HCT116 (cell line): Measurements from ENCODE around the gene BCAR3. TPM values are rescaled to one million over a fixed set of nuclear protein-coding genes. Genes with fewer than 3 reads are reported as not detected.

ENCODE experiments used
- ATAC-seq: fragments of 200-7000 bp; cut with Tn5 transposase; 2 replicates; pipeline ENCODE4 v1.9.1; 2020; ENCODE audit warnings: mild to moderate bottlenecking, moderate library complexity
- BruUV-seq: library from RNA; stranded (reverse); fragments of 400-500 nt; replicated peaks from 2 replicates; lab custom pipeline; 2021; lab: Mats Ljungman, UMichigan
- CTCF ChIA-PET: fragments of 300-600 bp; sonication (Branson Sonifier 250); formaldehyde crosslinking; loops from one replicate; lab custom pipeline; 2021; ENCODE audit warnings: antibody characterized with exemption; lab: Charles Lee
- POLR2A ChIA-PET: fragments of 300-600, 350-600 bp; sonication (Branson Sonifier 250); formaldehyde crosslinking; loops from one replicate; lab custom pipeline; 2021; ENCODE audit warnings: antibody characterized with exemption; lab: Charles Lee
- RAD21 ChIA-PET, 2 experiments: fragments of 300-600 bp; sonication (Branson Sonifier 250); formaldehyde crosslinking; loops; one replicate each; lab custom pipeline; 2023; ENCODE audit warnings: low total read pairs in 2 of 2; ENCODE audit not compliant: uncharacterized antibody in 2 of 2, unreplicated experiment in 2 of 2, low non-redundant PET in 1 of 2; lab: Charles Lee
- DNase-seq: peaks from one replicate; pipeline ENCODE4 v3.0.0-alpha.2; 2010; ENCODE audit warnings: low read depth, low spot score
- H2AFZ ChIP-seq: fragments of 200-600 bp; shearing (Covaris generic), sonication (generic); 2 replicates; pipeline ENCODE4 v1.6.1; 2017; ENCODE audit warnings: low read depth, mixed run types, mixed read lengths, antibody characterized with exemption, low read length; ENCODE audit not compliant: poor library complexity, severe bottlenecking
- H3K27ac ChIP-seq: 2 replicates; pipeline ENCODE4 v1.5.1; 2012; ENCODE audit warnings: low read depth, low read length
- H3K27me3 ChIP-seq: fragments of 200-600 bp; sonication (generic); 2 replicates; pipeline ENCODE4 v1.6.1; 2016; ENCODE audit warnings: mixed run types, low read length, mixed read lengths; ENCODE audit not compliant: insufficient read depth
- H3K36me3 ChIP-seq, 2 experiments: fragments of 200-500 bp in 1 of 2; fragments of 200-600 bp in 1 of 2; sonication (Bioruptor generic) in 1 of 2; sonication (generic) in 1 of 2; 2 replicates each; pipeline versions ENCODE4 v1.5.1 to v1.6.1; 2014 to 2016; ENCODE audit warnings: low read length in 2 of 2, inconsistent platforms in 1 of 2, mixed read lengths in 1 of 2, mixed run types in 1 of 2; ENCODE audit not compliant: insufficient read depth in 2 of 2, control insufficient read depth in 1 of 2
- H3K4me1 ChIP-seq, 2 experiments: fragments of 200-600 bp in 1 of 2; sonication (generic) in 1 of 2; 2 replicates each; pipeline versions ENCODE4 v1.5.1 to v1.6.1; 2012 to 2017; ENCODE audit warnings: low read length in 2 of 2, inconsistent platforms in 1 of 2, mild to moderate bottlenecking in 1 of 2, mixed read lengths in 1 of 2, mixed run types in 1 of 2, moderate library complexity in 1 of 2; ENCODE audit not compliant: insufficient read depth in 2 of 2, control insufficient read depth in 1 of 2
- H3K4me2 ChIP-seq: fragments of 200-600 bp; sonication (generic); 2 replicates; pipeline ENCODE4 v1.6.1; 2017; ENCODE audit warnings: mixed run types, low read length, mixed read lengths
- H3K4me3 ChIP-seq, 2 experiments: fragments of 200-600 bp in 1 of 2; sonication (generic) in 1 of 2; replicated peaks in 1 of 2; 2 replicates each; pipeline ENCODE4 v1.5.1; 2011 to 2016; ENCODE audit warnings: low read length in 2 of 2, control low read depth in 1 of 2, low read depth in 1 of 2, mild to moderate bottlenecking in 1 of 2, mixed read lengths in 1 of 2, mixed run types in 1 of 2
- H3K79me2 ChIP-seq: fragments of 200-600 bp; sonication (generic); 2 replicates; pipeline ENCODE4 v1.6.1; 2017; ENCODE audit warnings: mild to moderate bottlenecking, mixed run types, low read length, moderate library complexity, mixed read lengths; ENCODE audit not compliant: insufficient read depth
- H3K9ac ChIP-seq: fragments of 200-600 bp; sonication (generic); 2 replicates; pipeline ENCODE4 v1.6.1; 2016; ENCODE audit warnings: low read length, mixed read lengths
- H3K9me2 ChIP-seq: fragments of 200-600 bp; sonication (generic), shearing (Covaris generic); 2 replicates; pipeline ENCODE4 v1.6.1; 2017; ENCODE audit warnings: mixed run types, mild to moderate bottlenecking, moderate library complexity; ENCODE audit not compliant: insufficient read depth
- H3K9me3 ChIP-seq, 2 experiments: fragments of 200-500 bp in 1 of 2; fragments of 200-600 bp in 1 of 2; sonication (Bioruptor generic) in 1 of 2; sonication (generic) in 1 of 2; 2 replicates each; pipeline ENCODE4 v1.6.1; 2014 to 2017; ENCODE audit warnings: low read length in 2 of 2, mixed read lengths in 2 of 2, inconsistent platforms in 1 of 2, low read depth in 1 of 2, mild to moderate bottlenecking in 1 of 2, mixed run types in 1 of 2, moderate library complexity in 1 of 2; ENCODE audit not compliant: control insufficient read depth in 1 of 2, insufficient read depth in 1 of 2
- H4K20me1 ChIP-seq: fragments of 200-600 bp; sonication (generic), shearing (Covaris generic); 2 replicates; pipeline ENCODE4 v1.6.1; 2017; ENCODE audit warnings: mixed run types, mild to moderate bottlenecking, moderate library complexity; ENCODE audit not compliant: insufficient read depth
- CBX3 ChIP-seq: IDR thresholded peaks from 2 replicates; pipeline ENCODE4 v1.6.1; 2012; ENCODE audit warnings: low read depth
- CEBPB ChIP-seq: IDR thresholded peaks from 2 replicates; pipeline ENCODE4 v1.6.1; 2012; ENCODE audit warnings: low read depth
- EGR1 ChIP-seq: IDR thresholded peaks from 2 replicates; pipeline ENCODE4 v1.6.1; 2012; ENCODE audit warnings: low read depth
- ELF1 ChIP-seq: IDR thresholded peaks from 2 replicates; pipeline ENCODE4 v1.6.1; 2012; ENCODE audit warnings: low read depth, borderline replicate concordance
- EZH2 ChIP-seq: fragments of 200-600 bp; sonication (generic); IDR thresholded peaks from 2 replicates; pipeline ENCODE4 v1.6.1; 2017; ENCODE audit warnings: antibody characterized with exemption, mixed run types
- EZH2phosphoT487 ChIP-seq: fragments of 200-600 bp; IDR thresholded peaks from 2 replicates; pipeline ENCODE4 v1.6.1; 2018; ENCODE audit warnings: antibody characterized with exemption, borderline replicate concordance
- FOSL1 ChIP-seq: IDR thresholded peaks from 2 replicates; pipeline ENCODE4 v1.6.1; 2012; ENCODE audit warnings: low read depth
- JUND ChIP-seq: IDR thresholded peaks from 2 replicates; pipeline ENCODE4 v1.6.1; 2012
- MAX ChIP-seq: IDR thresholded peaks from 2 replicates; pipeline ENCODE4 v1.6.1; 2012
- POLR2A ChIP-seq: IDR thresholded peaks from 2 replicates; pipeline ENCODE4 v1.7.0; 2011; ENCODE audit warnings: borderline replicate concordance; ENCODE audit not compliant: insufficient read depth, insufficient read length; ENCODE audit errors: extremely low read depth
- POLR2AphosphoS5 ChIP-seq: IDR thresholded peaks from 2 replicates; pipeline ENCODE4 v1.6.1; 2011; ENCODE audit warnings: mild to moderate bottlenecking, low read depth, low read length, moderate library complexity
- RAD21 ChIP-seq: IDR thresholded peaks from 2 replicates; pipeline ENCODE4 v1.6.1; 2012; ENCODE audit warnings: low read depth, mild to moderate bottlenecking
- SIN3A ChIP-seq: IDR thresholded peaks from 2 replicates; pipeline ENCODE4 v1.6.1; 2012; ENCODE audit warnings: low read depth
- SP1 ChIP-seq: IDR thresholded peaks from 2 replicates; pipeline ENCODE4 v1.6.1; 2012; ENCODE audit warnings: low read depth
- SRF ChIP-seq: IDR thresholded peaks from 2 replicates; pipeline ENCODE4 v1.6.1; 2012; ENCODE audit warnings: low read depth
- TCF7L2 ChIP-seq: IDR thresholded peaks from 2 replicates; pipeline ENCODE4 v1.7.0; 2011; ENCODE audit warnings: borderline replicate concordance, inconsistent platforms; ENCODE audit not compliant: insufficient read depth, insufficient read length; ENCODE audit errors: extremely low read depth
- YY1 ChIP-seq: IDR thresholded peaks from 2 replicates; pipeline ENCODE4 v1.6.1; 2011; ENCODE audit warnings: low read length, low read depth, moderate library complexity, mild to moderate bottlenecking; ENCODE audit not compliant: insufficient replicate concordance; ENCODE audit errors: extremely low read depth
- ZBTB33 ChIP-seq: IDR thresholded peaks from 2 replicates; pipeline ENCODE4 v1.6.1; 2011; ENCODE audit warnings: mild to moderate bottlenecking, low read length, moderate library complexity; ENCODE audit not compliant: insufficient replicate concordance; ENCODE audit errors: extremely low read depth
- ZFX ChIP-seq: fragments of 450-650 bp; IDR thresholded peaks from 2 replicates; pipeline ENCODE4 v1.6.1; 2017
- ZNF274 ChIP-seq: fragments of 200-500 bp; sonication (Bioruptor generic); IDR thresholded peaks from 2 replicates; pipeline ENCODE4 v1.6.1; 2014; ENCODE audit warnings: mild to moderate bottlenecking, low read depth, low read length, inconsistent platforms
- intact Hi-C: fragments of 100-400 bp; cut with micrococcal nuclease; formaldehyde crosslinking; loops from 2 replicates; pipeline ENCODE4 v1.10.0; 2022
- total RNA-seq: library from RNA; stranded (reverse); gene quantifications from one replicate; pipeline ENCODE4 v1.2.1, GENCODE V29; 2021; ENCODE audit not compliant: unreplicated experiment

The BCAR3 gene
- total RNA-seq, 1 experiment from 2014 or later: 24.5 TPM

- Histone ChIP-seq H3K4me1 (peaks cover 0 to 38% of the 10 kb centered on the region in 2 experiments; a peak in 1 of 4 replicates), H2AFZ (no peak overlapping the region), H4K20me1 (no peaks in the 10 kb centered on the region), H3K4me2 (no peak overlapping the region), H3K79me2 (no peaks in the 10 kb centered on the region), H3K27me3 (no peaks in the 10 kb centered on the region), H3K4me3 (no peak overlapping the region), H3K9me2 (no peaks in the 10 kb centered on the region), H3K9ac (no peak overlapping the region), H3K36me3 (no peaks in the 10 kb centered on the region), H3K9me3 (no peaks in the 10 kb centered on the region), H3K27ac (no peak overlapping the region)
- ChIA-PET CTCF (no interaction called here), RAD21 (no interaction called here), POLR2A (no interaction called here)
- DNase-seq: no peak
- BruUV-seq: no TSS peak
- TF ChIP-seq SP1 (no peak), EZH2phosphoT487 (no peak), RAD21 (no peak), SRF (no peak), POLR2AphosphoS5 (no peak), CBX3 (no peak), ZNF274 (no peak), ELF1 (no peak), MAX (no peak), SIN3A (no peak), FOSL1 (no peak), TCF7L2 (no peak), EGR1 (no peak), CEBPB (no peak), EZH2 (no peak), ZBTB33 (no peak), ZFX (no peak), POLR2A (no peak), JUND (no peak), YY1 (no peak)
- intact Hi-C loops: no loop called here
- no peak for ATAC-seq
Measured at GRCh38 chr1:93729906-93730305, 48.3 kb upstream of the BCAR3 start.
